HCT116 (cell line): ENCODE data around the gene DLST. TPM values are rescaled to one million over a fixed set of nuclear protein-coding genes. Genes with fewer than 3 reads are reported as not detected.

Source experiments
- ATAC-seq: fragments of 200-7000 bp; cut with Tn5 transposase; 2 replicates; pipeline ENCODE4 v1.9.1; 2020; ENCODE audit warnings: mild to moderate bottlenecking, moderate library complexity
- BruUV-seq: library from RNA; stranded (reverse); fragments of 400-500 nt; replicated peaks from 2 replicates; lab custom pipeline; 2021; lab: Mats Ljungman, UMichigan
- CTCF ChIA-PET: fragments of 300-600 bp; sonication (Branson Sonifier 250); formaldehyde crosslinking; loops from one replicate; lab custom pipeline; 2021; ENCODE audit warnings: antibody characterized with exemption; lab: Charles Lee
- POLR2A ChIA-PET: fragments of 300-600, 350-600 bp; sonication (Branson Sonifier 250); formaldehyde crosslinking; loops from one replicate; lab custom pipeline; 2021; ENCODE audit warnings: antibody characterized with exemption; lab: Charles Lee
- RAD21 ChIA-PET, 2 experiments: fragments of 300-600 bp; sonication (Branson Sonifier 250); formaldehyde crosslinking; loops; one replicate each; lab custom pipeline; 2023; ENCODE audit warnings: low total read pairs in 2 of 2; ENCODE audit not compliant: uncharacterized antibody in 2 of 2, unreplicated experiment in 2 of 2, low non-redundant PET in 1 of 2; lab: Charles Lee
- DNase-seq: peaks from one replicate; pipeline ENCODE4 v3.0.0-alpha.2; 2010; ENCODE audit warnings: low read depth, low spot score
- H2AFZ ChIP-seq: fragments of 200-600 bp; shearing (Covaris generic), sonication (generic); 2 replicates; pipeline ENCODE4 v1.6.1; 2017; ENCODE audit warnings: low read depth, mixed run types, mixed read lengths, antibody characterized with exemption, low read length; ENCODE audit not compliant: poor library complexity, severe bottlenecking
- H3K27ac ChIP-seq: 2 replicates; pipeline ENCODE4 v1.5.1; 2012; ENCODE audit warnings: low read depth, low read length
- H3K27me3 ChIP-seq: fragments of 200-600 bp; sonication (generic); 2 replicates; pipeline ENCODE4 v1.6.1; 2016; ENCODE audit warnings: mixed run types, low read length, mixed read lengths; ENCODE audit not compliant: insufficient read depth
- H3K36me3 ChIP-seq, 2 experiments: fragments of 200-500 bp in 1 of 2; fragments of 200-600 bp in 1 of 2; sonication (Bioruptor generic) in 1 of 2; sonication (generic) in 1 of 2; 2 replicates each; pipeline versions ENCODE4 v1.5.1 to v1.6.1; 2014 to 2016; ENCODE audit warnings: low read length in 2 of 2, inconsistent platforms in 1 of 2, mixed read lengths in 1 of 2, mixed run types in 1 of 2; ENCODE audit not compliant: insufficient read depth in 2 of 2, control insufficient read depth in 1 of 2
- H3K4me1 ChIP-seq, 2 experiments: fragments of 200-600 bp in 1 of 2; sonication (generic) in 1 of 2; 2 replicates each; pipeline versions ENCODE4 v1.5.1 to v1.6.1; 2012 to 2017; ENCODE audit warnings: low read length in 2 of 2, inconsistent platforms in 1 of 2, mild to moderate bottlenecking in 1 of 2, mixed read lengths in 1 of 2, mixed run types in 1 of 2, moderate library complexity in 1 of 2; ENCODE audit not compliant: insufficient read depth in 2 of 2, control insufficient read depth in 1 of 2
- H3K4me2 ChIP-seq: fragments of 200-600 bp; sonication (generic); 2 replicates; pipeline ENCODE4 v1.6.1; 2017; ENCODE audit warnings: mixed run types, low read length, mixed read lengths
- H3K4me3 ChIP-seq, 2 experiments: fragments of 200-600 bp in 1 of 2; sonication (generic) in 1 of 2; replicated peaks in 1 of 2; 2 replicates each; pipeline ENCODE4 v1.5.1; 2011 to 2016; ENCODE audit warnings: low read length in 2 of 2, control low read depth in 1 of 2, low read depth in 1 of 2, mild to moderate bottlenecking in 1 of 2, mixed read lengths in 1 of 2, mixed run types in 1 of 2
- H3K79me2 ChIP-seq: fragments of 200-600 bp; sonication (generic); 2 replicates; pipeline ENCODE4 v1.6.1; 2017; ENCODE audit warnings: mild to moderate bottlenecking, mixed run types, low read length, moderate library complexity, mixed read lengths; ENCODE audit not compliant: insufficient read depth
- H3K9ac ChIP-seq: fragments of 200-600 bp; sonication (generic); 2 replicates; pipeline ENCODE4 v1.6.1; 2016; ENCODE audit warnings: low read length, mixed read lengths
- H3K9me2 ChIP-seq: fragments of 200-600 bp; sonication (generic), shearing (Covaris generic); 2 replicates; pipeline ENCODE4 v1.6.1; 2017; ENCODE audit warnings: mixed run types, mild to moderate bottlenecking, moderate library complexity; ENCODE audit not compliant: insufficient read depth
- H3K9me3 ChIP-seq, 2 experiments: fragments of 200-500 bp in 1 of 2; fragments of 200-600 bp in 1 of 2; sonication (Bioruptor generic) in 1 of 2; sonication (generic) in 1 of 2; 2 replicates each; pipeline ENCODE4 v1.6.1; 2014 to 2017; ENCODE audit warnings: low read length in 2 of 2, mixed read lengths in 2 of 2, inconsistent platforms in 1 of 2, low read depth in 1 of 2, mild to moderate bottlenecking in 1 of 2, mixed run types in 1 of 2, moderate library complexity in 1 of 2; ENCODE audit not compliant: control insufficient read depth in 1 of 2, insufficient read depth in 1 of 2
- H4K20me1 ChIP-seq: fragments of 200-600 bp; sonication (generic), shearing (Covaris generic); 2 replicates; pipeline ENCODE4 v1.6.1; 2017; ENCODE audit warnings: mixed run types, mild to moderate bottlenecking, moderate library complexity; ENCODE audit not compliant: insufficient read depth
- CBX3 ChIP-seq: IDR thresholded peaks from 2 replicates; pipeline ENCODE4 v1.6.1; 2012; ENCODE audit warnings: low read depth
- EGR1 ChIP-seq: IDR thresholded peaks from 2 replicates; pipeline ENCODE4 v1.6.1; 2012; ENCODE audit warnings: low read depth
- ELF1 ChIP-seq: IDR thresholded peaks from 2 replicates; pipeline ENCODE4 v1.6.1; 2012; ENCODE audit warnings: low read depth, borderline replicate concordance
- EZH2 ChIP-seq: fragments of 200-600 bp; sonication (generic); IDR thresholded peaks from 2 replicates; pipeline ENCODE4 v1.6.1; 2017; ENCODE audit warnings: antibody characterized with exemption, mixed run types
- FOSL1 ChIP-seq: IDR thresholded peaks from 2 replicates; pipeline ENCODE4 v1.6.1; 2012; ENCODE audit warnings: low read depth
- POLR2A ChIP-seq: IDR thresholded peaks from 2 replicates; pipeline ENCODE4 v1.7.0; 2011; ENCODE audit warnings: borderline replicate concordance; ENCODE audit not compliant: insufficient read depth, insufficient read length; ENCODE audit errors: extremely low read depth
- POLR2AphosphoS5 ChIP-seq: IDR thresholded peaks from 2 replicates; pipeline ENCODE4 v1.6.1; 2011; ENCODE audit warnings: mild to moderate bottlenecking, low read depth, low read length, moderate library complexity
- RAD21 ChIP-seq: IDR thresholded peaks from 2 replicates; pipeline ENCODE4 v1.6.1; 2012; ENCODE audit warnings: low read depth, mild to moderate bottlenecking
- SRF ChIP-seq: IDR thresholded peaks from 2 replicates; pipeline ENCODE4 v1.6.1; 2012; ENCODE audit warnings: low read depth
- TCF7L2 ChIP-seq: IDR thresholded peaks from 2 replicates; pipeline ENCODE4 v1.7.0; 2011; ENCODE audit warnings: borderline replicate concordance, inconsistent platforms; ENCODE audit not compliant: insufficient read depth, insufficient read length; ENCODE audit errors: extremely low read depth
- ZNF274 ChIP-seq: fragments of 200-500 bp; sonication (Bioruptor generic); IDR thresholded peaks from 2 replicates; pipeline ENCODE4 v1.6.1; 2014; ENCODE audit warnings: mild to moderate bottlenecking, low read depth, low read length, inconsistent platforms
- intact Hi-C: fragments of 100-400 bp; cut with micrococcal nuclease; formaldehyde crosslinking; loops from 2 replicates; pipeline ENCODE4 v1.10.0; 2022
- total RNA-seq: library from RNA; stranded (reverse); gene quantifications from one replicate; pipeline ENCODE4 v1.2.1, GENCODE V29; 2021; ENCODE audit not compliant: unreplicated experiment
- TF ChIP-seq, protein P1 (sequence below): IDR thresholded peaks from 2 replicates; pipeline ENCODE4 v1.6.1; 2012; ENCODE audit warnings: low read depth
- TF ChIP-seq, protein P2 (sequence below): IDR thresholded peaks from 2 replicates; pipeline ENCODE4 v1.6.1; 2012
- TF ChIP-seq, protein P3 (sequence below): IDR thresholded peaks from 2 replicates; pipeline ENCODE4 v1.6.1; 2011; ENCODE audit warnings: mild to moderate bottlenecking, low read length, moderate library complexity; ENCODE audit not compliant: insufficient replicate concordance; ENCODE audit errors: extremely low read depth
- TF ChIP-seq, protein P4 (sequence below): IDR thresholded peaks from 2 replicates; pipeline ENCODE4 v1.6.1; 2012

The DLST gene
- total RNA-seq, 1 experiment from 2014 or later = 101 TPM

DNA sequence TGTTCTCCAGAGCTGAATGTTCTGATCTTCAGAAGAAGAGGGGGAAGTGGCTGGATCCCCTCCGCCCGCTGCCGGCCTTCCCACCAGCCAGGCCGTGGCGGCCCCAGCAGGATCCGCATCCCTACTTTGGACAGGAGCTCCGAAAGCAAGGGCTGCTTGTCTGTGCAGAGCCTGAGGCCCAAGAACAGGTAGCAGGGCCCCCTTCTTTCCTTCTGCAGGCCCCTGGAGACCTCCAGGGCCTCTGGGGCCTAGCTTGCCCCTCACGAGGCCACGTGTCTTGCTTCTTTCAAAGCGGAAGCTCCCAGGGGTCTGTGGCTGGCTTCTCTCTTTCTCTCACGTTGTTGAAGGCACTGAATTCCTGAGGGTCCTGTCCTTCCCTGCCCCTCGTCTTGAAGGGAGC lies 60.5 kb downstream of the DLST start (continued):
- TF ChIP-seq, protein P1, sequence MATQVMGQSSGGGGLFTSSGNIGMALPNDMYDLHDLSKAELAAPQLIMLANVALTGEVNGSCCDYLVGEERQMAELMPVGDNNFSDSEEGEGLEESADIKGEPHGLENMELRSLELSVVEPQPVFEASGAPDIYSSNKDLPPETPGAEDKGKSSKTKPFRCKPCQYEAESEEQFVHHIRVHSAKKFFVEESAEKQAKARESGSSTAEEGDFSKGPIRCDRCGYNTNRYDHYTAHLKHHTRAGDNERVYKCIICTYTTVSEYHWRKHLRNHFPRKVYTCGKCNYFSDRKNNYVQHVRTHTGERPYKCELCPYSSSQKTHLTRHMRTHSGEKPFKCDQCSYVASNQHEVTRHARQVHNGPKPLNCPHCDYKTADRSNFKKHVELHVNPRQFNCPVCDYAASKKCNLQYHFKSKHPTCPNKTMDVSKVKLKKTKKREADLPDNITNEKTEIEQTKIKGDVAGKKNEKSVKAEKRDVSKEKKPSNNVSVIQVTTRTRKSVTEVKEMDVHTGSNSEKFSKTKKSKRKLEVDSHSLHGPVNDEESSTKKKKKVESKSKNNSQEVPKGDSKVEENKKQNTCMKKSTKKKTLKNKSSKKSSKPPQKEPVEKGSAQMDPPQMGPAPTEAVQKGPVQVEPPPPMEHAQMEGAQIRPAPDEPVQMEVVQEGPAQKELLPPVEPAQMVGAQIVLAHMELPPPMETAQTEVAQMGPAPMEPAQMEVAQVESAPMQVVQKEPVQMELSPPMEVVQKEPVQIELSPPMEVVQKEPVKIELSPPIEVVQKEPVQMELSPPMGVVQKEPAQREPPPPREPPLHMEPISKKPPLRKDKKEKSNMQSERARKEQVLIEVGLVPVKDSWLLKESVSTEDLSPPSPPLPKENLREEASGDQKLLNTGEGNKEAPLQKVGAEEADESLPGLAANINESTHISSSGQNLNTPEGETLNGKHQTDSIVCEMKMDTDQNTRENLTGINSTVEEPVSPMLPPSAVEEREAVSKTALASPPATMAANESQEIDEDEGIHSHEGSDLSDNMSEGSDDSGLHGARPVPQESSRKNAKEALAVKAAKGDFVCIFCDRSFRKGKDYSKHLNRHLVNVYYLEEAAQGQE = no peak
- TF ChIP-seq RAD21 (no peak), ZNF274 (no peak), CBX3 (no peak), EZH2 (no peak), ELF1 (no peak), FOSL1 (no peak), POLR2AphosphoS5 (no peak), SRF (no peak)
- TF ChIP-seq, protein P2, sequence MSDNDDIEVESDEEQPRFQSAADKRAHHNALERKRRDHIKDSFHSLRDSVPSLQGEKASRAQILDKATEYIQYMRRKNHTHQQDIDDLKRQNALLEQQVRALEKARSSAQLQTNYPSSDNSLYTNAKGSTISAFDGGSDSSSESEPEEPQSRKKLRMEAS = no peak
- TF ChIP-seq, all 23 proteins: peak for 0

DNA sequence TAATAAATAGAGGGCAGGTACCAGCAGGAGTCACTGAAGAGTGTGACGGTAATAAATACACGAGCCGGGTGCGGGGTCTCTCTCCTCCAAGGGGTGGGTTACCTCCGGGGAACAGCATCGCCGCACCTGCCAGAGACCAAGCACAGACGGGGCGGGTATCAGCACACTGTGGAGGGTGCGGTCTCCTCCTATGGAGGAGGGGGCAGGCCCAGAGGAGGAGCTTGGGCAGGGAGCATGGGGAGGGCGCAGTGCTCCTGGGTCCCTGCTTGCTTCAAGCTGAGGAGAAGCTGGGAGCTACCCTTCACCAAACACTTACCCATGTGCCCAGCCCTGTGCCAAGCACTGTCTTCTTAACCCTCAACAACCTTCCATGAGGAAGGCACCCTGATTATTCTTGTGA lies 60.9 kb downstream of the DLST start:
- no peak overlapping the region for H3K9ac ChIP-seq
- ChIA-PET CTCF (no interaction called here), POLR2A (no interaction called here), RAD21 (no interaction called here)
- H3K79me2 ChIP-seq = no peaks in the 10 kb centered on the region
- no peaks in the 10 kb centered on the region for H3K36me3 ChIP-seq
- H4K20me1 ChIP-seq = no peaks in the 10 kb centered on the region
- BruUV-seq = no TSS peak
- no peak overlapping the region for H3K27ac ChIP-seq
- DNase-seq (no peak), ATAC-seq (no peak)
- no peak overlapping the region for H3K4me2 ChIP-seq
- intact Hi-C loops = no loop called here
- H3K4me1 ChIP-seq = peaks cover 4 to 10% of the 10 kb centered on the region in 2 experiments; a peak in 3 of 4 replicates
- H3K9me2 ChIP-seq = no peaks in the 10 kb centered on the region
- H3K4me3 ChIP-seq = no peak overlapping the region
- H3K9me3 ChIP-seq = no peaks in the 10 kb centered on the region
- H3K27me3 ChIP-seq = no peaks in the 10 kb centered on the region
- no peak overlapping the region for H2AFZ ChIP-seq
- no peak for TF ChIP-seq TCF7L2
- TF ChIP-seq, protein P1 = no peak
- TF ChIP-seq EZH2 = no peak
- TF ChIP-seq, protein P3, sequence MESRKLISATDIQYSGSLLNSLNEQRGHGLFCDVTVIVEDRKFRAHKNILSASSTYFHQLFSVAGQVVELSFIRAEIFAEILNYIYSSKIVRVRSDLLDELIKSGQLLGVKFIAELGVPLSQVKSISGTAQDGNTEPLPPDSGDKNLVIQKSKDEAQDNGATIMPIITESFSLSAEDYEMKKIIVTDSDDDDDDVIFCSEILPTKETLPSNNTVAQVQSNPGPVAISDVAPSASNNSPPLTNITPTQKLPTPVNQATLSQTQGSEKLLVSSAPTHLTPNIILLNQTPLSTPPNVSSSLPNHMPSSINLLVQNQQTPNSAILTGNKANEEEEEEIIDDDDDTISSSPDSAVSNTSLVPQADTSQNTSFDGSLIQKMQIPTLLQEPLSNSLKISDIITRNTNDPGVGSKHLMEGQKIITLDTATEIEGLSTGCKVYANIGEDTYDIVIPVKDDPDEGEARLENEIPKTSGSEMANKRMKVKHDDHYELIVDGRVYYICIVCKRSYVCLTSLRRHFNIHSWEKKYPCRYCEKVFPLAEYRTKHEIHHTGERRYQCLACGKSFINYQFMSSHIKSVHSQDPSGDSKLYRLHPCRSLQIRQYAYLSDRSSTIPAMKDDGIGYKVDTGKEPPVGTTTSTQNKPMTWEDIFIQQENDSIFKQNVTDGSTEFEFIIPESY = no peak
- TF ChIP-seq SRF = no peak
- TF ChIP-seq ZNF274 = no peak
- no peak for TF ChIP-seq RAD21
- no peak for TF ChIP-seq POLR2A
- TF ChIP-seq EGR1 = no peak
- TF ChIP-seq, protein P4, sequence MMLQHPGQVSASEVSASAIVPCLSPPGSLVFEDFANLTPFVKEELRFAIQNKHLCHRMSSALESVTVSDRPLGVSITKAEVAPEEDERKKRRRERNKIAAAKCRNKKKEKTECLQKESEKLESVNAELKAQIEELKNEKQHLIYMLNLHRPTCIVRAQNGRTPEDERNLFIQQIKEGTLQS = no peak
